ENCODE data around the gene GMDS. TPM values are rescaled to one million over a fixed set of nuclear protein-coding genes. Genes with fewer than 3 reads are reported as not detected.

The GMDS gene
- total RNA-seq, 1 experiment from 2014 or later, result 27.6 TPM

GRCh38 chr6:1745814-1746213 lies 499.6 kb downstream of the GMDS start:
- Histone ChIP-seq H2BK12ac (ENCODE audit: insufficient read length, low read depth, low read length) (no peak overlapping the region), H3K18ac (ENCODE audit: insufficient read length, low read depth, low read length) (no peak overlapping the region), H3T11ph (ENCODE audit: low read length) (no peak overlapping the region), H3K27me3 (ENCODE audit: insufficient read depth, low read length) (no peaks in the 10 kb centered on the region), H4K8ac (replicated peaks; ENCODE audit: insufficient read length, low read depth, low read length) (no peak overlapping the region), H3K14ac (ENCODE audit: insufficient read depth, low read length) (no peak overlapping the region), H2BK20ac (ENCODE audit: low read depth, low read length, poor library complexity, severe bottlenecking) (no peak overlapping the region), H3K9me3 (ENCODE audit: control insufficient read depth, low read depth, low read length) (no peaks in the 10 kb centered on the region), H3K9ac (ENCODE audit: extremely low read depth, insufficient read length, low read length) (no peak overlapping the region), H3K27ac (ENCODE audit: insufficient read length, low read depth, low read length) (no peak overlapping the region), H3K23me2 (ENCODE audit: insufficient read length, low read depth, low read length, poor library complexity, severe bottlenecking) (no peaks in the 10 kb centered on the region), H4K20me1 (ENCODE audit: control insufficient read depth, insufficient read depth, insufficient read length) (no peaks in the 10 kb centered on the region), H2AK5ac (ENCODE audit: insufficient read length, low read length) (no peak overlapping the region), H2BK5ac (ENCODE audit: insufficient read length, low read length) (no peak overlapping the region), H2BK120ac (ENCODE audit: low read depth, low read length, poor library complexity, severe bottlenecking) (no peak overlapping the region), H3K4me1 (ENCODE audit: insufficient read depth, low read length) (no peaks in the 10 kb centered on the region), H3K56ac (ENCODE audit: insufficient read length, low read depth, low read length) (no peak overlapping the region), H3K79me2 (ENCODE audit: insufficient read depth, low read length) (no peaks in the 10 kb centered on the region), H3K23ac (ENCODE audit: insufficient read length, low read depth, low read length) (no peak overlapping the region), H3K4me2 (ENCODE audit: insufficient read depth, insufficient read length, low read length) (no peak overlapping the region), H3K79me1 (ENCODE audit: insufficient read depth, low read depth, low read length, poor library complexity, severe bottlenecking) (no peaks in the 10 kb centered on the region), H3K4ac (ENCODE audit: low read depth, low read length) (no peak overlapping the region), H2BK15ac (ENCODE audit: low read depth, low read length) (no peak overlapping the region), H2AFZ (ENCODE audit: low read length) (no peak overlapping the region), H4K91ac (ENCODE audit: insufficient read length, low read depth, low read length) (no peak overlapping the region), H4K5ac (ENCODE audit: insufficient read length, low read depth, low read length) (no peak overlapping the region)
- no CpG with 5 or more reads among the region's 8 CpGs for WGBS (ENCODE audit: extremely low coverage, insufficient read length, low lambda C conversion rate)
- 0 out of 7 replicates have a peak, but pooled peaks cover 0 to 1% (median 0%) of the 10 kb centered on the region in 3 experiments for H3K36me3 Mint-ChIP-seq (ENCODE audit: insufficient read depth in 1 of 3, low read depth in 3 of 3)
- no peak overlapping the region for H3K4me3 Mint-ChIP-seq
- no peak for TF ChIP-seq CTCF (conservative IDR thresholded peaks at IDR 0.05)
- H3K27ac Mint-ChIP-seq, result no peak overlapping the region
- H3K9me3 Mint-ChIP-seq, result peaks cover 0 to 3% of the 10 kb centered on the region in 2 experiments; a peak in 1 of 5 replicates
- no peak for DNase-seq
- peaks cover 6% of the 10 kb centered on the region in 2 experiments for H3K4me1 Mint-ChIP-seq
- no peaks in the 10 kb centered on the region for H3K27me3 Mint-ChIP-seq (ENCODE audit: low read depth)
